Naive thymus-derived CD4-positive, alpha-beta T cell (primary cell): ENCODE measurements around the gene MAP3K4. TPM values are rescaled to one million over a fixed set of nuclear protein-coding genes. Genes with fewer than 3 reads are reported as not detected.

Experiments
- ATAC-seq: fragments of 150-1000 bp; cut with Tn5 transposase; 2 replicates; pipeline ENCODE4 v1.10.0; 2021; ENCODE audit warnings: mild to moderate bottlenecking, moderate library complexity
- CTCF ChIA-PET: fragments of 350-600 bp; sonication (Branson Sonifier 250); formaldehyde crosslinking; loops from one replicate; lab custom pipeline; 2021; ENCODE audit warnings: antibody characterized with exemption; lab: Charles Lee
- POLR2A ChIA-PET: fragments of 350-600 bp; sonication (Branson Sonifier 250); formaldehyde crosslinking; loops from one replicate; lab custom pipeline; 2021; ENCODE audit warnings: antibody characterized with exemption, inconsistent platforms; lab: Charles Lee
- DNase-seq, 9 donors: peaks; one replicate each; pipeline versions ENCODE4 v3.0.0 to v3.0.0-alpha.2; 2020 to 2022; ENCODE audit warnings: mixed read lengths in 1 of 9
- H3K27ac ChIP-seq: one replicate; pipeline ENCODE4 v1.7.0; 2013; ENCODE audit warnings: mild to moderate bottlenecking, low read depth, low read length, moderate library complexity
- H3K27me3 ChIP-seq, 2 donors: one replicate each; pipeline ENCODE4 v1.7.0; 2013; ENCODE audit warnings: low read length in 2 of 2, mild to moderate bottlenecking in 2 of 2, moderate library complexity in 2 of 2; ENCODE audit not compliant: control insufficient read depth in 2 of 2, insufficient read depth in 2 of 2
- H3K36me3 ChIP-seq, 3 experiments: 1 replicate in 2 of 3; 2 replicates in 1 of 3; pipeline ENCODE4 v1.7.0; 2013; ENCODE audit warnings: low read length in 3 of 3, mild to moderate bottlenecking in 3 of 3, moderate library complexity in 1 of 3; ENCODE audit not compliant: insufficient read depth in 3 of 3, control insufficient read depth in 2 of 3
- H3K4me1 ChIP-seq, 2 donors: one replicate each; pipeline ENCODE4 v1.7.0; 2013; ENCODE audit warnings: low read length in 2 of 2, mild to moderate bottlenecking in 2 of 2, moderate library complexity in 1 of 2; ENCODE audit not compliant: control insufficient read depth in 2 of 2, insufficient read depth in 2 of 2
- H3K4me3 ChIP-seq: 2 replicates; pipeline ENCODE4 v1.7.0; 2013; ENCODE audit warnings: mild to moderate bottlenecking, low read length
- H3K9me3 ChIP-seq, 3 experiments: 1 replicate in 2 of 3; 2 replicates in 1 of 3; pipeline ENCODE4 v1.7.0; 2013; ENCODE audit warnings: low read length in 3 of 3; ENCODE audit not compliant: control insufficient read depth in 2 of 3
- H3K27ac Mint-ChIP-seq, 9 donors: one replicate each; pipeline ENCODE4 v1.8.0; 2020 to 2022; ENCODE audit warnings: mixed read lengths in 9 of 9, mild to moderate bottlenecking in 8 of 9, moderate library complexity in 5 of 9, inconsistent platforms in 2 of 9
- H3K27me3 Mint-ChIP-seq, 5 donors: one replicate each; pipeline ENCODE4 v1.8.0; 2021 to 2022; ENCODE audit warnings: mixed read lengths in 5 of 5, mild to moderate bottlenecking in 1 of 5
- H3K36me3 Mint-ChIP-seq, 5 donors: one replicate each; pipeline ENCODE4 v1.8.0; 2020 to 2022; ENCODE audit warnings: mixed read lengths in 5 of 5, mild to moderate bottlenecking in 3 of 5, inconsistent platforms in 1 of 5
- H3K4me1 Mint-ChIP-seq, 7 donors: one replicate each; pipeline ENCODE4 v1.8.0; 2020 to 2022; ENCODE audit warnings: mixed read lengths in 7 of 7, mild to moderate bottlenecking in 3 of 7, inconsistent platforms in 1 of 7
- H3K4me3 Mint-ChIP-seq, 10 donors: one replicate each; pipeline ENCODE4 v1.8.0; 2020 to 2022; ENCODE audit warnings: mild to moderate bottlenecking in 10 of 10, mixed read lengths in 10 of 10, moderate library complexity in 6 of 10, inconsistent platforms in 2 of 10
- H3K9me3 Mint-ChIP-seq, 11 donors: one replicate each; pipeline ENCODE4 v1.8.0; 2020 to 2022; ENCODE audit warnings: mixed read lengths in 11 of 11, mild to moderate bottlenecking in 4 of 11, inconsistent platforms in 1 of 11, moderate library complexity in 1 of 11
- intact Hi-C, 2 donors: fragments of 100-400 bp; cut with micrococcal nuclease; formaldehyde crosslinking; loops; one replicate each; pipeline ENCODE4 v1.15.1; 2023
- polyA plus RNA-seq, 2 donors: library from polyadenylated mRNA; unstranded; fragments of 300-500 nt; fragmentation: Illumina TruSeq; gene quantifications; one replicate each; pipeline ENCODE4 v1.2.3, GENCODE V29; 2021
- total RNA-seq, 6 experiments: library from RNA in 5 of 6; stranded (reverse) in 5 of 6; gene quantifications; 1 replicate in 5 of 6; 2 replicates in 1 of 6; pipeline ENCODE4 v1.2.3 and lab custom pipeline; 2021 to 2026

The MAP3K4 gene
- total and polyA plus RNA-seq, 7 experiments from 2014 or later = 4.5 to 81.2 (median 55.4) TPM

DNA sequence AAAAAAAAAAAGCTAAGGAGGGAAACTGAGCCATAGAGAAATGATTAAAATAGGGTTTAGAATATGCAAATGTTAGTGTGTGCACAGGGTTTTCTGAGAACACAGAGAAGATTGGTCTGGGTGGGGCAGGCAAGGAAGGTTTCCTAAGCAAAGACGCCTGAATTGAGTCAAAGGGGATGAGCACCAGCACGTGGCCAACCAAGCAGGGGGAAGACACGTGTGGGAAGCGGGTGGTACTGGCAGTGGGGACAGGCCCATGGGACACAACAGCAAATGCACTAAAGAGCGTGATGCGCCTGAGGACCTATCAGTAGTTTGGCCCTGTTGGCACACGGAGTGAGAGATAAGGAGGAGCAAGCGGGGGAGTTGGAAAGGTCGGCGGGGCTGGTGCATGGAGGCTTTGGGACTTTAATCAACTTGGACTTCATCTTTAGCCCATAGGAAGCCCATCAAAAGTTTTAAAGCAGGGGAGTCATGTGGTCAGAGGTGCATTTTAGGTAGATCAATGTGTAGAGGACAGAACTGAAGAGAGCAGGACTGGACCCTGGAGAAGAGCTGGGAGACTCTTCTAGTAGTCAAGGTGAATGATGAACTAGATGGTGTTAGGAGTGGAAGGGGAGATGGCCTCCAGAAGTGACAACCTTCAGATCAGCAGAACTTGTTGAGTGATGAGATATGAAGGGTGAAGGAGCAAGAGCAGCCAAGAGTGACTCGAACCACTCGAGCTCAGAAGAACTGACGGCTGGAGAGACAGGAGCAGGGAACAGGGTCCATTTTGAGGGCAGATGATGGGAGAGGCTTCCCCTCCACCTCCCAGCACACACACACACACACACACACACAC is 40.2 kb upstream of the MAP3K4 start:
- ChIA-PET POLR2A (no interaction called here), CTCF (no interaction called here)
- no peaks in the 10 kb centered on the region for H3K9me3 ChIP-seq
- H3K27ac ChIP-seq = no peak overlapping the region
- H3K4me1 ChIP-seq = no peaks in the 10 kb centered on the region
- Mint-ChIP-seq H3K4me3 (no peak overlapping the region), H3K27me3 (peaks cover 20 to 42% (median 20%) of the 10 kb centered on the region in 5 donors), H3K9me3 (no peaks in the 10 kb centered on the region), H3K4me1 (no peaks in the 10 kb centered on the region), H3K27ac (no peak overlapping the region), H3K36me3 (no peaks in the 10 kb centered on the region)
- DNase-seq (no peak), ATAC-seq (no peak)
- no peak overlapping the region for H3K4me3 ChIP-seq
- intact Hi-C loops = no loop called here
- no peaks in the 10 kb centered on the region for H3K36me3 ChIP-seq
- H3K27me3 ChIP-seq = no peaks in the 10 kb centered on the region

DNA sequence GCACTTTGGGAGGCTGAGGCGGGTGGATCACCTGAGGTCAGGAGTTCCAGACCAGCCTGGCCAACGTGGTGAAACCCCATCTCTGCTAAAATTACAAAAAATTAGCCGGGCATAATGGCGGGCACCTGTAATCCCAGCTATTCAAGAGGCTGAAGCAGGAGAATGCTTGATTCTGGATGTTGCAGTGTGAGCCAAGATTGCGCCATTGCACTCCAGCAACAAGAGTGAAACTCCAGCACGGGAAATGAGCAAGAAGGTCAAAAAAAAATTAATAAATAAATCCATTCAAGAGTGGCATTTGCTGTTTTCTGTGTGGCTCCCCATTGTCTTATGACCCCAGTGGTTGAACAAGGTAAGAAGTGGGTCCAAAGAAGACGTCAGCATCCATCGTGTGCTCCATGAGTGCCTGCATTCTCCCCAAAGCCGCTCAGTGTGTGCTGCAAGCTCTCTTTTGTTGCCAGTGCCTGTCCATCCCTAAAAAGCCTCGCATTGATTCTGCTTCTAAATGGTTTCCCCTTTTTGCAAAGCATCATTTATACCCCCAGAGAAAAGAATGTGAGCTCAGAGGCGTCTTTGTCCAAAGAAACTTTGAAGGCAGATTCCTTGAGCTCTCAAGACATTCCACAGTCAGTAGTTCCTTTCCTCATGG is 38.8 kb upstream of the MAP3K4 start:
- H3K27me3 ChIP-seq = no peaks in the 10 kb centered on the region
- no peak overlapping the region for H3K4me3 ChIP-seq
- no peaks in the 10 kb centered on the region for H3K9me3 ChIP-seq
- Mint-ChIP-seq H3K27me3 (peaks cover 21 to 35% (median 25%) of the 10 kb centered on the region in 5 donors), H3K9me3 (no peaks in the 10 kb centered on the region), H3K27ac (no peak overlapping the region), H3K36me3 (no peaks in the 10 kb centered on the region), H3K4me3 (no peak overlapping the region), H3K4me1 (no peaks in the 10 kb centered on the region)
- intact Hi-C loops = no loop called here
- ChIA-PET CTCF (no interaction called here), POLR2A (no interaction called here)
- H3K36me3 ChIP-seq = no peaks in the 10 kb centered on the region
- H3K27ac ChIP-seq = no peak overlapping the region
- ATAC-seq (no peak), DNase-seq (no peak)
- no peaks in the 10 kb centered on the region for H3K4me1 ChIP-seq

DNA sequence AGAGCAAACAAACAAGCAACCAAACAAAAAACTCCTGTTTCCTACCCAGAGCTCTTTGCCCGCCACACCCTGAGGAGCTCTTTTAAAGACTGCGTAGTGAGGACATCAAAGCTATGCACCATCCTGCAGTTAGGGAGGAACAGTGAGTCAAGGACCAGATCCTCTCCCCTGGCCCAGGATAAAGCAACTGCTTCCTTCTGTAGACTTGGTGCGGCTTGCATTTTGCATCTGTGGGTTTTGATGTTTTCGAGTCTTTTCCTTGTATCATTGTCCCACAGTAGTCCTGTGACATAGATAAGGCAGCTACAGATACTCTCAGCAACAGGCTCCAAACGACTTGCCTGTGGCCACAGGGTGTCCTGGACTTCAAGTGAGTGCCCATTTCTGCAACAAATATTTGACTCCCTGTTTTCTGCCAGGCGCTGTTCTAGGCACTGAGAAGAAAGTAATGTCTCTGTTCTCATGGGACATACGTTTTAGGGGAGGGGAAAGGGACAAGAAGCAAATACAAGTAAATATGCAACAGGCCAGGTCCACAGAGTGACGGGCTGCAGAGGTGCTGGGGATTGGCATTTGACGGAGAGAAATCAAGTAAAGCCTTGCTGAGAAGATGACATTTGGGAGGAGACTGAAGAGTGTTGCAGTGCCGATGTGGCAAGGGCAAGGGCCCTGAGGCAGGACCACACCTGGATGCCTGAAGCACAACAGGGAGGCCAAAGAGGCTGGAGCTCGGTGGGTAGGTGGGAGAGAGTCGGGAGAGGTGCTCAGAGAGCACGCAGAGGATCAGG is 35.9 kb upstream of the MAP3K4 start:
- H3K36me3 ChIP-seq = no peaks in the 10 kb centered on the region
- ATAC-seq (no peak), DNase-seq (no peak)
- ChIA-PET POLR2A (no interaction called here), CTCF (no interaction called here)
- H3K36me3 Mint-ChIP-seq = no peaks in the 10 kb centered on the region
- no peak overlapping the region for H3K4me3 ChIP-seq
- no peak overlapping the region for H3K27ac ChIP-seq
- H3K9me3 ChIP-seq = no peaks in the 10 kb centered on the region
- no peak overlapping the region for H3K4me3 Mint-ChIP-seq
- peaks cover 20 to 35% (median 21%) of the 10 kb centered on the region in 5 donors for H3K27me3 Mint-ChIP-seq
- intact Hi-C loops = no loop called here
- no peaks in the 10 kb centered on the region for H3K4me1 ChIP-seq
- H3K27me3 ChIP-seq = no peaks in the 10 kb centered on the region
- H3K9me3 Mint-ChIP-seq = no peaks in the 10 kb centered on the region
- no peak overlapping the region for H3K27ac Mint-ChIP-seq
- no peaks in the 10 kb centered on the region for H3K4me1 Mint-ChIP-seq

DNA sequence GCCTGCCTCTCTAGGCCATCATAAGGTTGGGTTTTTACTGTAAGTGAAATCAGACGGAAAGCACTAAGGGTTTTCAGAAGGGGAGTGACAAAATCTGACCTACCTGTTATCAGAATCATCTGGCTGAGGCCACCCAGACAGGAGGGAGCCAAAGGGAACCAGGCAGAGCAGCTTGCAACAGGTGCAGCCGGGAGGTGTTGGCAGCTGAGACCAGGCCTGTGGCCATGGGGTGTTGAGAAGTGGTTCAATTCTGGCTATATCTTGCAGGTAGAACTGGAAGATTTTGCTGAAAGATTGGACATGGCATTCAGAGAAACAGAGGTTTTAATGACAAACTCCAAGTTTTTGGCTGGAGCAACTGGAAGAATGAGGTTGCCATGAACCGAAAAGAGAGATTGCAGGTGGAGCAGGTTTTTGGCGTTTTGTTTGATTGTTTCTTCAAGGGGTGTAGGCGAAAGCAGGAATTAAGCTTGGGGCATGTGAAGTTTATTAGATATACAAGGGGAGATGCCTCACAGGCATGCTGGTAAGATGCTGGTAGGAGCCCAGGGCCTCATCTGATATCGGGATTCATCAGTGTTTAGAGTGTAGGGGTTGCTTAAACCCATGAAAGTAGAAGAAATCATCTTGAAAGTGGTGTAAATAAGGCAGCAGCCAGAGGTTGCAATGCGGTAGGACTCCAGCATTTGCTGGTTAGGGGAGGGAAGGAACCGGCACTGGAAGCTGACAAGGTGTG is 35.1 kb upstream of the MAP3K4 start:
- Histone ChIP-seq H3K9me3 (no peaks in the 10 kb centered on the region), H3K4me3 (no peak overlapping the region), H3K27me3 (no peaks in the 10 kb centered on the region), H3K36me3 (no peaks in the 10 kb centered on the region), H3K27ac (no peak overlapping the region), H3K4me1 (no peaks in the 10 kb centered on the region)
- no peaks in the 10 kb centered on the region for H3K36me3 Mint-ChIP-seq
- H3K9me3 Mint-ChIP-seq = no peaks in the 10 kb centered on the region
- ATAC-seq (no peak), DNase-seq (no peak)
- no peaks in the 10 kb centered on the region for H3K4me1 Mint-ChIP-seq
- ChIA-PET CTCF (no interaction called here), POLR2A (no interaction called here)
- H3K27me3 Mint-ChIP-seq = peaks cover 15 to 31% (median 21%) of the 10 kb centered on the region in 5 donors
- H3K4me3 Mint-ChIP-seq = no peak overlapping the region
- H3K27ac Mint-ChIP-seq = no peak overlapping the region
- intact Hi-C loops = no loop called here

DNA sequence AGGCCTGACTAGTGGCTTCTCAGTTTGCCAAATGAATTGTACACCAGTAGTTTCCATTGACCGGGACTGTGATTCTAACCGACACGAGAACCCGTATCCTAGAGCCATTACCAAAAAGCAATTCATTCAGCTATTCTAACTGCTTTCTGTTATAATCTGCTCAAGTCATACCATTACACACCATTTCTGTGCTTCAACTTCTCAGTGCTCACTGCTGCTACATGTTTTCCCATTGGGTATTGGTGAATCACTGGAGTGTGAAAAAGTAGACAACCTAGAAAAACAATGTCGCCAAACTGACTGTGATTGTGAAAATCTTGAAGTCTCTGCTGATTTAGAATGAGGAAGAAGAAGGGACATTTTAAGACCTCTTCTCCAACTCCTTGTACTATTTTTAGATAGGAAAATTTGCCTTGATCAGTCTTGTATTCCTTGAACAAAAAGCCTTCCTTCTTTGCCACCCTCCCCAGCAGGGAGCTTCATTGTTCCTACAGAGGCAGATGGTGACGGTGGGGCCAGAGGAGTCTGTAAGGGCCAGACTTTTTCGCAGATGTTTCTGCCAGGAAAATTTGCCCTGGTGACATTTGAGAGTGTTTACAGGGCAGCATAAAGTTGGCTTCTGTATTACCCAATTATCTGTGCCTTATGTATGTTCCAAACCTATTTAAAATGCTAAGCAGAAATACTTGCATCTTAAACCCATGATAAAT is 31.7 kb upstream of the MAP3K4 start:
- H3K36me3 Mint-ChIP-seq = no peaks in the 10 kb centered on the region
- peaks cover 5 to 12% (median 10%) of the 10 kb centered on the region in 5 donors for H3K27me3 Mint-ChIP-seq
- Histone ChIP-seq H3K4me1 (no peaks in the 10 kb centered on the region), H3K4me3 (no peak overlapping the region), H3K9me3 (no peaks in the 10 kb centered on the region), H3K27me3 (no peaks in the 10 kb centered on the region), H3K27ac (no peak overlapping the region), H3K36me3 (no peaks in the 10 kb centered on the region)
- DNase-seq (no peak), ATAC-seq (no peak)
- intact Hi-C loops = no loop called here
- CTCF ChIA-PET = no interaction called here
- no peak overlapping the region for H3K27ac Mint-ChIP-seq
- H3K4me3 Mint-ChIP-seq = no peak overlapping the region
- H3K9me3 Mint-ChIP-seq = no peaks in the 10 kb centered on the region
- POLR2A ChIA-PET = no interaction called here
- H3K4me1 Mint-ChIP-seq = no peaks in the 10 kb centered on the region

DNA sequence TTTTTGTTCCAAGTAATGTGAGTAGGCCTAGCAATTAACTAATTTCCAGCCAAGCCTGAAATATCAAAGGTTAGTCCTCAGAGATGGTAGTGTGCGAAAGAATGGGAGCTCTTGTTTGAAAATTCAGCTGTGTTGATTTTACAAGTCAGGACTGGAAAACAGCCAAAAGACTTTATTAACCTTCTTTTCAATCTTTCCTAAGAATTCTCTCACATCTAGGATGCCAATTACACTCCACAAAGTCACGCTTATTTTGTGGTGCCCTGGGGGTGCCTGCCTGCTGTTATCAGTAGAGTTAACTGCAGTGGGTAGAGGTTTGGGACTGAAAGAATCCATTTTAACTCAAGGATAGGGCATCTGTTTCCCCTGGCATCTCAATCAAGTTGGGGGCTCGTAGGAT is 30.7 kb upstream of the MAP3K4 start:
- DNase-seq (no peak), ATAC-seq (no peak)
- Histone ChIP-seq H3K9me3 (no peaks in the 10 kb centered on the region), H3K4me1 (no peaks in the 10 kb centered on the region), H3K27ac (no peak overlapping the region), H3K36me3 (no peaks in the 10 kb centered on the region), H3K4me3 (no peak overlapping the region), H3K27me3 (no peaks in the 10 kb centered on the region)
- H3K27ac Mint-ChIP-seq = no peak overlapping the region
- CTCF ChIA-PET = no interaction called here
- intact Hi-C loops = no loop called here
- no peaks in the 10 kb centered on the region for H3K9me3 Mint-ChIP-seq
- no peaks in the 10 kb centered on the region for H3K4me1 Mint-ChIP-seq
- POLR2A ChIA-PET = no interaction called here
- H3K36me3 Mint-ChIP-seq = no peaks in the 10 kb centered on the region
- peaks cover 3 to 12% (median 10%) of the 10 kb centered on the region in 5 donors for H3K27me3 Mint-ChIP-seq
- no peak overlapping the region for H3K4me3 Mint-ChIP-seq
